Superior temporal gyrus (tissue), 1 donor: Measurements from ENCODE around the gene NTN1.

Source experiments
- DNase-seq: peaks from one replicate; pipeline ENCODE4 v3.0.0-alpha.2; 2016; ENCODE audit errors: extremely low spot score

NTN1 gene

GRCh38 chr17:9271989-9272388 is 250.7 kb downstream of the NTN1 start:
- peak; percentile 92 for DNase-seq

- no peak for DNase-seq
Measured at GRCh38 chr17:9272501-9273200, 251.3 kb downstream of the NTN1 start.

GRCh38 chr17:9273428-9274391 is 252.4 kb downstream of the NTN1 start:
- no peak for DNase-seq

- DNase-seq = no peak
Measured at GRCh38 chr17:9274973-9275372, 253.7 kb downstream of the NTN1 start.

GRCh38 chr17:9279893-9280292 is 258.6 kb downstream of the NTN1 start:
- DNase-seq = no peak

GRCh38 chr17:9283909-9284308 is 262.6 kb downstream of the NTN1 start:
- no peak for DNase-seq

GRCh38 chr17:9284884-9285283 is 263.6 kb downstream of the NTN1 start:
- DNase-seq = no peak

GRCh38 chr17:9285602-9286427 is 264.5 kb downstream of the NTN1 start:
- DNase-seq = no peak

GRCh38 chr17:9286434-9286833 is 265.1 kb downstream of the NTN1 start:
- no peak for DNase-seq

GRCh38 chr17:9287306-9287705 is 266.0 kb downstream of the NTN1 start:
- no peak for DNase-seq

- DNase-seq = no peak
Measured at GRCh38 chr17:9290226-9290613, 268.9 kb downstream of the NTN1 start.

- peak; percentile 64 for DNase-seq
Measured at GRCh38 chr17:9291912-9292560, 270.7 kb downstream of the NTN1 start.

GRCh38 chr17:9292561-9292941 is 271.2 kb downstream of the NTN1 start:
- DNase-seq = no peak
